Fibroblast of skin of right quadriceps (primary cell): ENCODE data around the gene RPUSD4.
A peak's percentile ranks its signal among the peaks of the same experiment; 100 is the strongest.

Source experiments
- DNase-seq: peaks from one replicate; pipeline ENCODE4 v3.0.0-alpha.2; 2013

The RPUSD4 gene

DNA sequence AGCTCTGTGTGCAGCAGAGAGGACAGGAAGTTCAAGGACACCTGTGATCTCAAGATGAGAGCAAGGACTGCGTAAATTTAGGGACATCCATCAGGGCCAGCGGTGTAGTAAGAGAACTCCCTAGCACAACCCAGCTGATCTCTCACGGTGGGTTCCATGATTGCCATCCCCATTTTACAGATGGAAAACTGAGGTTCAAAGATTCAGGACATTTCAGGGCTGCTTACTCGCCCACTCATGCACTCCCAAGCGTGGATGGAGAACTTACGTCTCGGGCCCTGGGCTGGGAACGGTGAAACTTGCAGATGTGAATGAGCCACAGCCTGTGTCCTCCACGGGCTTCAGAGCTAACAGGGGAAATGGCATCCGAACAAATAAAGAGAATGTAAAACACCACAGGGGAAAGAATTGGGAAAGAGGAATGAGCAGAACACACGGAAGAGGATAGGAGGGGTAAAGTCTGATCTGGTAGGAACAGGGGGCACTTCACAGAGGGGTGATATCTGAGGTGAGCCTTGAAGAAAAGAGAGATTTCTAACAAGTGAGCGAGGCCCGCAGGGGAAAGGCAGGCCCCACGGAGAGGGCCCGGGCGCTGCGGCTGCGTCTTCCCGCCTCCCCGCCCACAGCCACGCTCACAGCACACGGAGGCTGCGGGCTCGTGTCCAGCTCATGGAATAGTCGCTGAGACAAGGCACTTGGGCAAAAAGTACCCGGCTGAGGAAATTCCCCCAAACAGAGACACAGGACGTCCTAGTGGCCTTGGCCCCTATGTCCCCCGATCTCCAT is 55.9 kb downstream of the RPUSD4 start:
- no peak for DNase-seq

GRCh38 chr11:126154691-126155090 is 56.8 kb downstream of the RPUSD4 start:
- DNase-seq, result no peak

- peak; percentile 78 for DNase-seq
Measured at GRCh38 chr11:126153972-126154371, 57.5 kb downstream of the RPUSD4 start.

GRCh38 chr11:126153006-126153405 is 58.4 kb downstream of the RPUSD4 start:
- no peak for DNase-seq

DNA sequence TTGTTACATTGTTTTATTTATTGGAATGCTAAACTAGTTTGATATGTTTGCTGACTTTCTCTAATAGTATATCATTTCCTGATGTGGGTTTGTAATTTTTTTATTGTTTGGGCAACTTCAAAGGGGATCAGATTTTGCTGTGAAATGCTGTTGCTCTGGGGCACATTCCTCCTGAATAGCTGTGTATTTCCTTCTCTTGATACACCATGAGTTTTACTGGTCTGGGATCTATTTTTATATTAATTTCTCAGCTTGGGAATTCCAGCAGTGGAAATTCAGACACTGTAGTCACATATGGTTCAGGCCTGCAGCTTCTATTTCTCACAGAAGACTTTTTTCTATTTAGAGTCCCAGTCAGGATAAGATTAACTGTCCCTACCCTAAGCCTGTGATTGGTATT is 58.9 kb downstream of the RPUSD4 start:
- DNase-seq, result no peak

- DNase-seq, result no peak
Measured at GRCh38 chr11:126152152-126152551, 59.3 kb downstream of the RPUSD4 start.
